GM19468 (cell line): Measurements from ENCODE around the gene ANKRD18B.
"Not testable (repeated sequence)": the region's sequence is repeated elsewhere in the genome, so short reads cannot be mapped to it uniquely, and the experiment has no call there.

Source experiments
- ATAC-seq: cut with Tn5 transposase; IDR thresholded peaks from one replicate; pipeline ENCODE4 v1.9.1; 2021; ENCODE audit warnings: mild to moderate bottlenecking, moderate library complexity, moderate number of reproducible peaks; ENCODE audit not compliant: unreplicated experiment; ENCODE audit errors: extremely low read depth

ANKRD18B gene

DNA sequence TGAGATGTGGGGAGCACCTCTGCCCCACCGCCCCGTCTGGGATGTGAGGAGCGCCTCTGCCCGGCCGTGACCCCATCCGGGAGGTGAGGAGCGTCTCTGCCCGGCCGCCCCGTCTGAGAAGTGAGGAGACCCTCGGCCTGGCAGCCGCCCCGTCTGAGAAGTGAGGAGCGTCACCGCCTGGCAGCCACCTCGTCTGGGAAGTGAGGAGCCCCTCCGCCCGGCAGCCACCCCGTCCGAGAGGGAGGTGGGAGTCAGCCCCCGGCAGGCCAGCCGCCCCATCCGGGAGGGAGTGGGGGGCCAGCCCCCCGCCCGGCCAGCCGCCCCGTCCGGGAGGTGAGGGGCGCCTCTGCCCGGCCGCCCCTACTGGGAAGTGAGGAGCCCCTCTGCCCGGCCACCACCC, 76.9 kb downstream of the ANKRD18B start:
- not testable (repeated sequence) for ATAC-seq

DNA sequence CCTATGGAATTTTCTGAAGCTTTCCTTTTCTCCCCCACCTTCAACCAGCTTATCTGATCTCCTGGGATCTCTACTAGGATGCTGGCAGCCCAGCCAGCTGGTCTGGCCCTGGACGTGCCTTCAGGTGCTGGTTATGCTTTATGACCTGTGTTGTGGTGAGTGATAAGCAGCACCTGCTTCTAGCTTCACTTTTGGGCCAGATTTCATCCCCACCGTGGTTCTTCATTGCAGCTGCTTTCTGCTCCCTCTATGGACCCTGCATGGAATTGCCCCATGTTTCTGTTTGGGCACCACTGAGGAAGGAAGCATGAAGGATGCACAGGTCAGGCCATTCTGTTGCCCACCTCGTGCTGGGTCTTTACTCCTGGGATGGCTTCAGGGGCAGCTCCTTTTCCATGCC, 80.2 kb downstream of the ANKRD18B start:
- not testable (repeated sequence) for ATAC-seq

DNA sequence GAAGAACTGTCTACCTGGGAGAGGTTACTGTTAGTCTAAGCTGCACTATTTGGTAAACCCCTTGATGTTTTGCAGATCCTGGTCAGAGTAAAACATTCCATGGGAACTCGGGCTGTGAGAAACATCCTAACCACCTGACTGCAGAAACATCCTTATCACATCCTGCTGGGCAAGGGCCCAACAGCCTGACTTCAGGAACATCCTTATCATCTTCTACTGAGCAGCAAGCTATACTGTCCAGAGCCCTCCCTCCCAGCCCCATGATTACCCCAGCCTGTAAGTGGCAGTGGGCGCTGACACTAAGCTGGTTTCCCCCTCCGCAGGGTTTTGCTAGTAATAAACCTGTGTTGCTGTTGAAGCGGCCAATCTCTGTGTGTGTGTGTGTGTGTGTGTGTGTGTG, 80.9 kb downstream of the ANKRD18B start:
- not testable (repeated sequence) for ATAC-seq

DNA sequence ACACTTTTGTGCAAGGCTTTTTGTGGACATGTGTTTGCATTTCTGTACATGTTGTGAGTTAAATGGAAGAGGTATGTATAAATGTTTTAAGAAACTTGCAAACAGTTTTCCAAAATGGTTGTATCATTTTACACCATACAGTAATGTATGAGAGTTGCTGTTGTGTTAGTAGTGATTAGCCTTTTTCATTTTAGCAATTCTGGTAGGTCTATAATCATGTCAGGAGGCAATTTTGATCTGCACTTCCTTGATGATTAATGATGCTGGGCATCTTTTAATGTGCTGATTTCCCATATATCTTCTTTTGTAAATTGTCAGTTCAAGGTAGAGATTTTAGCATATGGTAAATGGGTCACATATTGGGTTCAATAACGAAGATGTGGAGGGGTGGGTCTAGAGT, 87.3 kb downstream of the ANKRD18B start:
- no peak for ATAC-seq

DNA sequence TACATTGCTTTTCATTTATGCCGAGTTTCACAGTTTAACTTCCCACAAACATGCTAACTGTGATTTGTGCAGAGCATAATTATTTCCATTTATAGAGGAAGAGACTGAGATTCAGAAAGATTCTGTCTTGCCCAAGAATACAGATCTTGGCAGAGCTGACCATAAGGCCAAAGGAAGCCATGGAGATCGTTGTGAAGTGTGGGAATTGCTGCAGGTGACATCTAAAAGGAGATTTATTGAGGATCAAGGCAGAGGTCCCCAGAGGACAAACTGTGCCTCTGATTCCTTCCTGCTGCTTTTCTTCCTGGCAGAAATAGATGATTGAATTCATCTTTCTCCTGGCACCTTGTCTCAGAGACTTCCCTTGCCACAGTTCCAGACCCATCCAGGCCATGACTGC, 88.4 kb downstream of the ANKRD18B start:
- not testable (repeated sequence) for ATAC-seq

DNA sequence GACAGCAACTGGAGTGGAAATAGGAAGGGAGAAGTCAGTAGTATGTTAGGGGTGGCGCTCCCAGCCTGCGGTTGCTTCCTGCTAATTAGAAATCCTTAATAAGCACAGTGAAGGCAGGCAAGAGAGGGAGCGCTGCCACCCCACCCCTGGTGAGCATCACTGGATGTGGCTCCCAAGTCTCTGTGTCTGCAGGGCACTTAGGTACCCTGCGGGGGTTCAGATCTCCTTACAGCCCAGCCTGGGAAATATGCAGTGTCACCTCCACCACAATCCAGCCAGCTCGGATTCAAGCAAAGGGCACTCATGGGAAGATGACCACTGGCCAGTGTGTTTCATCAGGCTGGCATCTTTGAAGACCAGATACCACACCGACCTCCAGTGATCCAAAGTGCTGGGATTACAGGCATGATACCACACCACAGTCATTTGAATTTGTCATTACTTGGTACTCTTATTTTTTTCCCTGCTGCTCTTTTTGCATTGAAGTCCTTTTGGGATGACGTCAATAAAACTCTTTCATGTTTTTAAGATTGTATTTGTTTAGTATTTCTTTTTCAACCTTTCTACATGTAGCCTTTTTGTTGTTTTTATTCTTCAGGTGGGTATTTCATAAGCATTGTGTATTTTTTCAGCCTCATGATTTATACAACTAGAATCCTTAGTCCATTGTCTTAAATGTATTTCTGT, 90.1 kb downstream of the ANKRD18B start:
- no peak for ATAC-seq

DNA sequence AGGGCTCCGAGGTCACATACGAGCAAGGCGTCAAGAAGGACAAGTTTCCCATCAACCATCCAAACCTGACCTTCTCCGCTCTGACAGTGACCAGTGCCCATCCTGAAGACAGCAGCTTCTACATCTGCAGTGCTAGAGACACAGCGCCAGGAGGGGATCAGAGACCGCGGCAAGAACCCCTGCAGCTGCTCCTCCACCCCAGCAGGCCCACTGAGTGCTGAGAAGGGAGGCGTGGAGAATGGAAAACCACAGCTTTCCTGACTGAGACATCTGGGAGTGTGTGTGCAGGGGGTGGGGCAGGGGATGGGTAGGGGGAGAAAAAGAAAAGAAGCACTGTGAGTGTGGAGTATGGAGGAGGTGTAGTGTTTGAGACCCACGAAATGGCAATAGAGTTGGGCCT, 94.3 kb downstream of the ANKRD18B start:
- ATAC-seq: not testable (repeated sequence)

DNA sequence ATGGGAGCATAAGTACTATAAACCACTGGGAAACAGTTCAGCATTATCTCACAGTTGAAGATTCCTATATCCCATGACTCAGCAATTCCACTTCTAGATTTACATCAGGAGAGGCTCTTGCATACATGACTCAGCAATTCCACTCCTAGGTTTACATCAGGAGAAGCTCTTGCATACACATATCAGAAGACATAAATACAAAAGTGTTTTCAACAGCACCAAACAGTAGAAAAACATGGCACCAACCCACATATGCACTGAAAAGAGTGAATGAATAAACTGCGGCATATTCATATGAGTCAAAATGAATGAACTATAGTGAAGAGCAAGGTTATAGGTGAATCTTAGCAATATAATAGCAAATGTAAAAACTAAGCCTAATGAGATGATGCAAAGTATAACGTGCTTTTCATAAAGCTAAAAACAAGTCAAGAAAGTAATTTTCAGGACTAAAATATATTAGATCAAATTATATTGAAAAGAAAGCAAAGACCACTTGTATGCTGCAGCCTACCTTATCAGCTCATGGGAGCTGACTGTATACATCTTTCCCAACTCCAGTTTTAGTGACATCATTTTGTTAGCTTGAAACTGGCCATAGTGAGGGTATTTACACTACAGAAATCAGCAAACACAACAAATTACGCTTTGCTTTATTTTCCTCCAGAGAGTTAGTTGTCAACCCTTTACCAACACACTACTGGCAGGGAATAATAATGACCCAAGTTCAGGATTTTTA, 95.8 kb downstream of the ANKRD18B start:
- no peak for ATAC-seq

DNA sequence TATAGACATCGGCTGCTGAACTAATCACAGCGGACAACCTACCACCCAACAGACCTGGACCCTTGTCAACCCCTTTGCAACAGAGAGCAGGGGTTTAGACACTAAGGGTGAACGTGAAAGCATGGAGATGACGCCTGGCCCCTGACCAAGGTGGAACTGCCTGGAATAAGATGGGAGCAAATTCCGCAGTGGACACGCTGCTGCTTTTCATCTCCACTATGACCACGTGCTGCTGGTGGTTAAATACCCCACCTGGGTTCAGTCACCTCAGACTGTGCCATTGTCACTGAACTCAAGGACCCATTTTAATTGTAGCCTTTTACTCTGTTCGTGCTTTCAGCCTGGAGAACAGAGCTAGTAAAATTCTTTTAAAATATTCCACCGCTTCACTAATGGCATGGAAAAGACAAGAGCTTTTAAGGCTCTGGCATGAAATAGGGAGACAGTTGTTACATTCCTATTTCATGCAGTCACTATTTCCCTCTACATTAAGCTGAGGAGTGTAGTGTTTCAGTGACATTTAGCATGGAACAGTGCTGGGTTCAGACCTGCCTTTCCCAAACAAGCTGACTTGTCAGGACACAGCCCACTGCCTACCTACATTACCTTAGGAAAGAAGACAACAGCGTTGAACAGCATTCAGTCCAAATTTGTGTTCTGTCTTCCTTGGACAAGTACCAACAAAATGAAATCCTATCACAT, 96.8 kb downstream of the ANKRD18B start:
- ATAC-seq: no peak
